GM19240 (cell line): ENCODE data around the gene DNAI2.

Experiments used
- DNase-seq: peaks from one replicate; pipeline ENCODE4 v3.0.0; 2011; ENCODE audit warnings: low spot score; ENCODE audit not compliant: insufficient read length

Gene DNAI2

GRCh38 chr17:74360899-74361229, 86.8 kb downstream of the DNAI2 start:
- no peak for DNase-seq

GRCh38 chr17:74361230-74362068, 87.4 kb downstream of the DNAI2 start, which contains the start of gene BTBD17:
BTBD17 (minus strand) TSS chr17:74361868; CDS start chr17:74361819, 49 bp downstream.
- DNase-seq, result no peak

- no peak for DNase-seq
Observed at GRCh38 chr17:74362069-74362405, 88.0 kb downstream of the DNAI2 start.

GRCh38 chr17:74362810-74363498, 88.9 kb downstream of the DNAI2 start:
- no peak for DNase-seq
